Measurements from ENCODE around the gene RBM14. TPM values are rescaled to one million over a fixed set of nuclear protein-coding genes. Genes with fewer than 3 reads are reported as not detected.
A peak's percentile ranks its signal among the peaks of the same experiment; 100 is the strongest.

RBM14 gene
- total and polyA plus RNA-seq, 10 of the 15 experiments (the other 5 are each of a cell fraction or from before 2014, with no cell fraction given), result 5.4 to 140 (median 44.5) TPM

GRCh38 chr11:66638177-66639065, 22.0 kb downstream of the RBM14 start, which contains the start of gene RBM4 (continued):
- TF ChIP-seq ZBTB11 (CRISPR knock-in tag; IDR thresholded peaks at IDR 0.05) (no peak), STAT3 (IDR thresholded peaks at IDR 0.05; ENCODE audit: low read depth, low read length) (no peak), PAX8 (IDR thresholded peaks at IDR 0.05) (peak; percentile 70; the same call in 1 of the 2 replicates), SREBF2 (IDR thresholded peaks at IDR 0.05; ENCODE audit: low read length) (no peak), EZH2 (IDR thresholded peaks at IDR 0.05; ENCODE audit: borderline replicate concordance, control insufficient read depth, low read depth, low read length) (no peak), RUNX3 (IDR thresholded peaks at IDR 0.05; ENCODE audit: low read length) (peak; percentile 63), ZNF24 (IDR thresholded peaks at IDR 0.05) (no peak), STAT1 (conservative IDR thresholded peaks at IDR 0.05) (0 out of 2 replicates have a peak, but pooled peaks have one; percentile 36), CBFB (IDR thresholded peaks at IDR 0.05; ENCODE audit: low read depth) (peak; percentile 77; the same call in 1 of the 2 replicates), SMC3 (IDR thresholded peaks at IDR 0.05; ENCODE audit: borderline replicate concordance, low read length) (no peak), PML (IDR thresholded peaks at IDR 0.05; ENCODE audit: low read length) (peak; percentile 94), CUX1 (IDR thresholded peaks at IDR 0.05; ENCODE audit: insufficient replicate concordance, low read depth, low read length) (no peak), NR2F1 (conservative IDR thresholded peaks at IDR 0.05) (0 out of 2 replicates have a peak, but pooled peaks have one; percentile 46), HDAC2 (IDR thresholded peaks at IDR 0.05) (no peak), ZBTB40 (IDR thresholded peaks at IDR 0.05; ENCODE audit: borderline replicate concordance) (0 out of 2 replicates have a peak, but pooled peaks have one; percentile 52), TBL1XR1 (IDR thresholded peaks at IDR 0.05; ENCODE audit: low read depth, low read length) (no peak), NFIC (IDR thresholded peaks at IDR 0.05; ENCODE audit: low read depth, low read length) (peak; percentile 35; the same call in 1 of the 2 replicates), SP1 (IDR thresholded peaks at IDR 0.05; ENCODE audit: low read depth, low read length) (peak; percentile 93)
